Kidney (tissue), 14 donors: ENCODE measurements around the gene SEC63. TPM values are rescaled to one million over a fixed set of nuclear protein-coding genes. Genes with fewer than 3 reads are reported as not detected.

Experiments
- DNase-seq, 5 donors: peaks; one replicate each; pipeline ENCODE4 v3.0.0-alpha.2; 2013 to 2020
- FAIRE-seq: peaks from 2 replicates; lab custom pipeline; 2012; peaks lifted over from hg19 to GRCh38; lab: Jason Lieb, UNC
- H3K27ac ChIP-seq, 2 donors: one replicate each; pipeline ENCODE4 v1.7.0; 2013; ENCODE audit warnings: low read depth in 2 of 2, low read length in 2 of 2, inconsistent platforms in 1 of 2
- H3K27me3 ChIP-seq: one replicate; pipeline ENCODE4 v1.7.1; 2013; ENCODE audit warnings: low read length, inconsistent platforms; ENCODE audit not compliant: control insufficient read depth, insufficient read depth
- H3K36me3 ChIP-seq, 3 donors: one replicate each; pipeline versions ENCODE4 v1.7.0 to v1.7.1; 2013; ENCODE audit warnings: low read length in 3 of 3, control low read depth in 1 of 3, inconsistent platforms in 1 of 3; ENCODE audit not compliant: insufficient read depth in 3 of 3, control insufficient read depth in 2 of 3
- H3K4me1 ChIP-seq, 3 donors: one replicate each; pipeline versions ENCODE4 v1.7.0 to v1.7.1; 2013; ENCODE audit warnings: low read length in 3 of 3, inconsistent platforms in 1 of 3, low read depth in 1 of 3; ENCODE audit not compliant: control insufficient read depth in 2 of 3, insufficient read depth in 2 of 3
- H3K4me3 ChIP-seq, 3 donors: one replicate each; pipeline versions ENCODE4 v1.7.0 to v1.8.1; 2013; ENCODE audit warnings: low read length in 3 of 3, control low read depth in 1 of 3, inconsistent platforms in 1 of 3
- H3K9ac ChIP-seq, 3 donors: one replicate each; pipeline versions ENCODE4 v1.7.0 to v1.7.1; 2013; ENCODE audit warnings: low read length in 3 of 3, control low read depth in 1 of 3, inconsistent platforms in 1 of 3
- H3K9me3 ChIP-seq, 3 donors: one replicate each; pipeline versions ENCODE4 v1.7.0 to v1.7.1; 2013; ENCODE audit warnings: low read length in 3 of 3, control low read depth in 1 of 3, inconsistent platforms in 1 of 3; ENCODE audit not compliant: control insufficient read depth in 2 of 3, insufficient read depth in 1 of 3
- CTCF ChIP-seq: IDR thresholded peaks from 3 replicates; pipeline ENCODE4 v1.5.1; 2012; ENCODE audit warnings: mild to moderate bottlenecking, moderate library complexity, borderline replicate concordance; ENCODE audit not compliant: insufficient read depth; ENCODE audit errors: extremely low read depth
- intact Hi-C: fragments of 100-400 bp; cut with DNase I; formaldehyde crosslinking; loops from one replicate; pipeline ENCODE4 v1.11.1; 2022
- polyA plus RNA-seq: library from polyadenylated mRNA; stranded (reverse); fragments of 350-450 nt; fragmentation: Illumina TruSeq; extraction: RNeasy Lipid Tissue Mini Kit (QIAGEN cat#74804); gene quantifications from one replicate; pipeline ENCODE4 v1.2.3, GENCODE V29; 2014; ENCODE audit warnings: low read depth, low replicate concordance; ENCODE audit not compliant: insufficient read depth
- total RNA-seq: library from RNA; stranded (reverse); fragmentation: NEBNext Ultra II Directional; extraction: Animal tissue kit (Norgen Biotek cat#: 25700); gene quantifications from one replicate; pipeline ENCODE4 v1.2.1, GENCODE V29; 2021
- donor health status: control.
- donor health status: control.
- donor health status: control.
- donor health status: control.
- donor health status: control.
- donor health status: DM: yes; HTN: yes; CAD: no.
- donor health status: Normal renal cell carcinoma (clear cell type).

SEC63 gene
- total and polyA plus RNA-seq, 2 donors from 2014 or later = 31.4 to 88.8 TPM

GRCh38 chr6:107868867-107869611 is 89.0 kb downstream of the SEC63 start:
- TF ChIP-seq CTCF = no peak
- Histone ChIP-seq H3K4me3 (no peak overlapping the region), H3K36me3 (peaks cover 0 to 12% (median 2%) of the 10 kb centered on the region in 3 donors), H3K4me1 (no peaks in the 10 kb centered on the region), H3K9me3 (no peaks in the 10 kb centered on the region), H3K27me3 (no peaks in the 10 kb centered on the region), H3K9ac (no peak overlapping the region), H3K27ac (no peak overlapping the region)
- intact Hi-C loops = no loop called here
- FAIRE-seq (no peak), DNase-seq (no peak)

- no peak overlapping the region for H3K27ac ChIP-seq
- intact Hi-C loops = no loop called here
- no peaks in the 10 kb centered on the region for H3K9me3 ChIP-seq
- H3K4me1 ChIP-seq = no peaks in the 10 kb centered on the region
- no peak overlapping the region for H3K9ac ChIP-seq
- TF ChIP-seq CTCF = no peak
- no peaks in the 10 kb centered on the region for H3K27me3 ChIP-seq
- DNase-seq (no peak), FAIRE-seq (no peak)
- no peak overlapping the region for H3K4me3 ChIP-seq
- peaks cover 0 to 12% (median 2%) of the 10 kb centered on the region in 3 donors for H3K36me3 ChIP-seq
Observed at GRCh38 chr6:107867302-107867615, 90.7 kb downstream of the SEC63 start.

GRCh38 chr6:107866606-107867301 is 91.3 kb downstream of the SEC63 start:
- Histone ChIP-seq H3K4me1 (no peaks in the 10 kb centered on the region), H3K9me3 (no peaks in the 10 kb centered on the region), H3K27me3 (no peaks in the 10 kb centered on the region), H3K4me3 (no peak overlapping the region), H3K36me3 (peaks cover 0 to 12% (median 2%) of the 10 kb centered on the region in 3 donors), H3K9ac (no peak overlapping the region), H3K27ac (no peak overlapping the region)
- TF ChIP-seq CTCF = peak; percentile 56
- intact Hi-C loops = no loop called here
- FAIRE-seq (no peak), DNase-seq (peak in 2 of 5 donors; percentile 83 to 90)
